H9 (cell line): Measurements from ENCODE around the gene FUT1. TPM values are rescaled to one million over a fixed set of nuclear protein-coding genes. Genes with fewer than 3 reads are reported as not detected.
A peak's percentile ranks its signal among the peaks of the same experiment; 100 is the strongest.

Source experiments
- DNase-seq: peaks from one replicate; pipeline ENCODE4 v3.0.0-alpha.2; 2017
- H2AFZ ChIP-seq: one replicate; pipeline ENCODE4 v1.6.1; 2013; ENCODE audit warnings: mild to moderate bottlenecking, low read length, control low read depth, moderate library complexity
- H2AK5ac ChIP-seq: 2 replicates; pipeline ENCODE4 v1.6.1; 2013; ENCODE audit warnings: low read length, control low read depth, mixed read lengths; ENCODE audit not compliant: insufficient read length
- H2BK120ac ChIP-seq: one replicate; pipeline ENCODE4 v1.6.1; 2013; ENCODE audit warnings: low read depth, mild to moderate bottlenecking, low read length, control low read depth, inconsistent platforms; ENCODE audit not compliant: poor library complexity, severe bottlenecking
- H2BK12ac ChIP-seq: 2 replicates; pipeline ENCODE4 v1.6.1; 2013; ENCODE audit warnings: low read length, control low read depth, mixed read lengths, low read depth; ENCODE audit not compliant: insufficient read length
- H2BK15ac ChIP-seq: 2 replicates; pipeline ENCODE4 v1.6.1; 2013; ENCODE audit warnings: low read depth, low read length, control low read depth
- H2BK20ac ChIP-seq: one replicate; pipeline ENCODE4 v1.6.1; 2013; ENCODE audit warnings: low read depth, mild to moderate bottlenecking, low read length, control low read depth, inconsistent platforms; ENCODE audit not compliant: poor library complexity, severe bottlenecking
- H2BK5ac ChIP-seq: 2 replicates; pipeline ENCODE4 v1.6.1; 2013; ENCODE audit warnings: low read length, control low read depth, mixed read lengths; ENCODE audit not compliant: insufficient read length
- H3K14ac ChIP-seq: 2 replicates; pipeline ENCODE4 v1.6.1; 2013; ENCODE audit warnings: low read length, control low read depth; ENCODE audit not compliant: insufficient read depth
- H3K18ac ChIP-seq: 2 replicates; pipeline ENCODE4 v1.6.1; 2013; ENCODE audit warnings: low read depth, mild to moderate bottlenecking, mixed read lengths, low read length, control low read depth; ENCODE audit not compliant: insufficient read length
- H3K23ac ChIP-seq: 2 replicates; pipeline ENCODE4 v1.6.1; 2013; ENCODE audit warnings: low read length, control low read depth, mixed read lengths, low read depth; ENCODE audit not compliant: insufficient read length
- H3K23me2 ChIP-seq: 2 replicates; pipeline ENCODE4 v1.6.1; 2013; ENCODE audit warnings: low read depth, mild to moderate bottlenecking, mixed read lengths, low read length, control low read depth; ENCODE audit not compliant: insufficient read length, poor library complexity, severe bottlenecking
- H3K27ac ChIP-seq: 2 replicates; pipeline ENCODE4 v1.5.1; 2013; ENCODE audit warnings: low read length, control low read depth, mixed read lengths, low read depth; ENCODE audit not compliant: insufficient read length
- H3K27me3 ChIP-seq: 2 replicates; pipeline ENCODE4 v1.6.1; 2013; ENCODE audit warnings: low read length, control low read depth, inconsistent platforms; ENCODE audit not compliant: insufficient read depth
- H3K4ac ChIP-seq: 2 replicates; pipeline ENCODE4 v1.6.1; 2013; ENCODE audit warnings: low read depth, mild to moderate bottlenecking, control low read depth, inconsistent platforms, low read length, moderate library complexity
- H3K4me1 ChIP-seq: 2 replicates; pipeline ENCODE4 v1.6.1; 2013; ENCODE audit warnings: low read length, control low read depth, inconsistent platforms; ENCODE audit not compliant: insufficient read depth
- H3K4me2 ChIP-seq: 2 replicates; pipeline ENCODE4 v1.6.1; 2013; ENCODE audit warnings: low read length, control low read depth, mixed read lengths; ENCODE audit not compliant: insufficient read length, insufficient read depth
- H3K56ac ChIP-seq: 2 replicates; pipeline ENCODE4 v1.6.1; 2013; ENCODE audit warnings: low read depth, mild to moderate bottlenecking, mixed read lengths, low read length, control low read depth; ENCODE audit not compliant: insufficient read length
- H3K79me1 ChIP-seq: 2 replicates; pipeline ENCODE4 v1.6.1; 2013; ENCODE audit warnings: low read depth, mild to moderate bottlenecking, moderate library complexity, low read length, control low read depth, inconsistent platforms; ENCODE audit not compliant: insufficient read depth, poor library complexity, severe bottlenecking
- H3K79me2 ChIP-seq: 2 replicates; pipeline ENCODE4 v1.6.1; 2013; ENCODE audit warnings: low read length, control low read depth, inconsistent platforms; ENCODE audit not compliant: insufficient read depth
- H3K9ac ChIP-seq: 2 replicates; pipeline ENCODE4 v1.6.1; 2013; ENCODE audit warnings: low read length, control low read depth, mixed read lengths; ENCODE audit not compliant: insufficient read length; ENCODE audit errors: extremely low read depth
- H3K9me3 ChIP-seq: one replicate; pipeline ENCODE4 v1.6.1; 2013; ENCODE audit warnings: low read depth, low read length, inconsistent platforms; ENCODE audit not compliant: control insufficient read depth
- H3T11ph ChIP-seq: one replicate; pipeline ENCODE4 v1.6.1; 2013; ENCODE audit warnings: mild to moderate bottlenecking, low read length, control low read depth, inconsistent platforms
- H4K20me1 ChIP-seq: one replicate; pipeline ENCODE4 v1.6.1; 2013; ENCODE audit not compliant: control insufficient read depth, insufficient read length, insufficient read depth
- H4K5ac ChIP-seq: 2 replicates; pipeline ENCODE4 v1.6.1; 2013; ENCODE audit warnings: low read depth, mild to moderate bottlenecking, mixed read lengths, low read length, control low read depth; ENCODE audit not compliant: insufficient read length
- H4K8ac ChIP-seq: replicated peaks from 2 replicates; pipeline ENCODE4 v1.6.1; 2013; ENCODE audit warnings: low read length, control low read depth, mixed read lengths, low read depth; ENCODE audit not compliant: insufficient read length
- H4K91ac ChIP-seq: 2 replicates; pipeline ENCODE4 v1.6.1; 2013; ENCODE audit warnings: low read depth, mild to moderate bottlenecking, moderate library complexity, mixed read lengths, low read length, control low read depth; ENCODE audit not compliant: insufficient read length
- H3K27ac Mint-ChIP-seq, 3 experiments: 2 replicates in 2 of 3; 3 replicates in 1 of 3; pipeline ENCODE4 v1.8.0; 2020 to 2021; ENCODE audit warnings: mixed read lengths in 3 of 3, mild to moderate bottlenecking in 1 of 3, moderate library complexity in 1 of 3
- H3K27me3 Mint-ChIP-seq: 2 replicates; pipeline ENCODE4 v1.8.0; 2021; ENCODE audit warnings: low read depth, mild to moderate bottlenecking, moderate library complexity, mixed read lengths
- H3K36me3 Mint-ChIP-seq, 3 experiments: 2 replicates in 2 of 3; 3 replicates in 1 of 3; pipeline ENCODE4 v1.8.0; 2020 to 2021; ENCODE audit warnings: low read depth in 3 of 3, mixed read lengths in 3 of 3; ENCODE audit not compliant: insufficient read depth in 1 of 3
- H3K4me1 Mint-ChIP-seq, 2 experiments: 2 replicates each; pipeline ENCODE4 v1.8.0; 2020; ENCODE audit warnings: mixed read lengths in 2 of 2
- H3K4me3 Mint-ChIP-seq, 2 experiments: 2 replicates in 1 of 2; 3 replicates in 1 of 2; pipeline ENCODE4 v1.8.0; 2020 to 2021; ENCODE audit warnings: mild to moderate bottlenecking in 2 of 2, mixed read lengths in 2 of 2, moderate library complexity in 1 of 2
- H3K9me3 Mint-ChIP-seq, 2 experiments: 2 replicates in 1 of 2; 3 replicates in 1 of 2; pipeline ENCODE4 v1.8.0; 2020; ENCODE audit warnings: mild to moderate bottlenecking in 2 of 2, mixed read lengths in 2 of 2, moderate library complexity in 1 of 2
- CTCF ChIP-seq: fragments of 200-600 bp; sonication (generic); conservative IDR thresholded peaks from 3 replicates; pipeline ENCODE4 v1.8.0; 2021; ENCODE audit warnings: antibody characterized with exemption, mild to moderate bottlenecking
- WGBS: extraction: QIAGEN DNeasy Blood & Tissue Kit; methylation state at CpG from one replicate; pipeline ENCODE4 v1.1.7; 2013; ENCODE audit warnings: missing lambda C conversion rate, low lambda C conversion rate, mixed read lengths; ENCODE audit not compliant: insufficient read length; ENCODE audit errors: extremely low coverage; 5-methylcytosine and 5-hydroxymethylcytosine counted together
- total RNA-seq: library from RNA; stranded (reverse); gene quantifications from 2 replicates; pipeline ENCODE4 v1.2.1, GENCODE V29; 2021

FUT1 gene
- total RNA-seq, 1 experiment from 2014 or later, result 16.1 TPM

DNA sequence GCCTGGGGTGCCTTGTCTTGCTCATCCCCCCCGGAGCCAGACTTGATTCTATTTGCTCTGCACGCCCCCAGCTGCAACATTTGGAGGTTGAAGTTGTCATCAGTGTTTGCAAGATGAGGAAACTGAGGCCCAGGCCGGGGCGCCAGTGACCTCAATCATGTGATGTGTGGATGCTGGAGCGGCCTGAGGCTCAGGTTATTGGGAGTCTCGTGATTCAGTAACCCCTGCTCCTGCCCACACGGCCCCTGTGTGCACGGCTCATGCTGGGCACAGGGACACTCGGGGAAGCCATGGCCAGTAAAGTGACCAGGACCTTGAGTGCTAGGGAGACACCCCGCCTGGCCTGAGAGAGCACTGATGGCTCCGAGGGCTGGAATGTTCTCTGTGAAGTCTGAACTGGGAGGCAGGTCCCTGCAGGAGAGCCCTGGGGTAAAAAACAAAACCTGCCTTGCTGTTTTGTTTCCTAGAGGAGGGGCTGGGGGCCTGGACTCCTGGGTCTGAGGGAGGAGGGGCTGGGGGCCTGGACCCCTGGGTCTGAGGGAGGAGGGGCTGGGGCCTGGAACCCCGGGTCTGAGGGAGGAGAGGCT is 4.7 kb upstream of the FUT1 start:
- Histone ChIP-seq H3K56ac (no peak overlapping the region), H2AK5ac (no peak overlapping the region), H4K20me1 (no peaks in the 10 kb centered on the region), H3K14ac (no peak overlapping the region), H4K8ac (no peak overlapping the region), H3K79me1 (no peaks in the 10 kb centered on the region), H3K9ac (no peak overlapping the region), H3K27me3 (no peaks in the 10 kb centered on the region), H3K4ac (no peak overlapping the region), H3K23me2 (peaks cover 6% of the 10 kb centered on the region), H2BK5ac (no peak overlapping the region), H2BK20ac (no peak overlapping the region), H2BK12ac (no peak overlapping the region), H2BK120ac (no peak overlapping the region), H2AFZ (no peak overlapping the region), H3K23ac (no peak overlapping the region), H3K4me1 (peaks cover 8% of the 10 kb centered on the region; the same call in 1 of the 2 replicates), H3T11ph (no peak overlapping the region), H3K27ac (no peak overlapping the region), H3K9me3 (no peaks in the 10 kb centered on the region), H2BK15ac (no peak overlapping the region), H4K91ac (no peak overlapping the region), H3K18ac (peak overlapping the region; percentile 85), H3K4me2 (no peak overlapping the region), H4K5ac (no peak overlapping the region), H3K79me2 (no peaks in the 10 kb centered on the region)
- Mint-ChIP-seq H3K9me3 (no peaks in the 10 kb centered on the region; a peak in 1 of 5 replicates), H3K4me1 (peaks cover 29 to 41% of the 10 kb centered on the region in 2 experiments), H3K27me3 (peaks cover 27% of the 10 kb centered on the region), H3K4me3 (no peak overlapping the region), H3K36me3 (no peaks in the 10 kb centered on the region), H3K27ac (no peak overlapping the region)
- no peak for TF ChIP-seq CTCF
- WGBS, result no CpG with 5 or more reads among the region's 12 CpGs
- no peak for DNase-seq
